ENCODE data around the gene LMX1B. TPM values are rescaled to one million over a fixed set of nuclear protein-coding genes. Genes with fewer than 3 reads are reported as not detected.
"Not testable (repeated sequence)": the region's sequence is repeated elsewhere in the genome, so short reads cannot be mapped to it uniquely, and the experiment has no call there.

The LMX1B gene
- total RNA-seq, 2 donors from 2014 or later = 0.14 TPM; not detected in 1

- DNase-seq (peak in 1 of 2 donors; percentile 5), ATAC-seq (no peak)
- intact Hi-C loops (cut with DNase I, micrococcal nuclease) = no loop called here
Measured at GRCh38 chr9:126698756-126699155, 85.0 kb downstream of the LMX1B start.

- DNase-seq (peak in 1 of 2 donors; percentile 22), ATAC-seq (no peak)
- intact Hi-C loops (cut with DNase I, micrococcal nuclease) = no loop called here
Measured at GRCh38 chr9:126699401-126699881, 85.7 kb downstream of the LMX1B start.

- intact Hi-C loops (cut with DNase I, micrococcal nuclease) = loop anchor here in 1 of 2 donors (5.0 kb wide), 1 partner anchor 82 kb away; no protein-coding TSS in a partner anchor
- DNase-seq (peak in 1 of 2 donors; percentile 9), ATAC-seq (no peak)
Measured at GRCh38 chr9:126700296-126700695, 86.6 kb downstream of the LMX1B start.

- intact Hi-C loops (cut with DNase I, micrococcal nuclease) = loop anchor here in 1 of 2 donors (5.0 kb wide), 1 partner anchor 81 kb away; no protein-coding TSS in a partner anchor
- DNase-seq = peak in 1 of 2 donors; percentile 20
- no peak for ATAC-seq
Measured at GRCh38 chr9:126700903-126701812, 87.4 kb downstream of the LMX1B start.

- no peak for ATAC-seq
- intact Hi-C loops (cut with DNase I, micrococcal nuclease) = loop anchor here in 1 of 2 donors (5.0 kb wide), 1 partner anchor 81 kb away; no protein-coding TSS in a partner anchor
- peak in 1 of 2 donors; percentile 12 for DNase-seq
Measured at GRCh38 chr9:126701813-126702140, 88.0 kb downstream of the LMX1B start.

GRCh38 chr9:126702151-126703001 lies 88.6 kb downstream of the LMX1B start:
- intact Hi-C loops (cut with DNase I, micrococcal nuclease) = loop anchor here in 1 of 2 donors (5.0 kb wide), 1 partner anchor 80 kb away; no protein-coding TSS in a partner anchor
- DNase-seq (peak in 1 of 2 donors; percentile 18), ATAC-seq (no peak)

GRCh38 chr9:126703002-126703865 lies 89.5 kb downstream of the LMX1B start:
- DNase-seq = no peak
- intact Hi-C loops (cut with DNase I, micrococcal nuclease) = loop anchor here in 1 of 2 donors (5.0 kb wide), 1 partner anchor 79 kb away; no protein-coding TSS in a partner anchor
- ATAC-seq = no peak

GRCh38 chr9:126703866-126704156 lies 90.1 kb downstream of the LMX1B start:
- intact Hi-C loops (cut with DNase I, micrococcal nuclease) = loop anchor here in 1 of 2 donors (5.0 kb wide), 1 partner anchor 78 kb away; no protein-coding TSS in a partner anchor
- no peak for ATAC-seq
- DNase-seq = no peak

GRCh38 chr9:126704157-126704891 lies 90.6 kb downstream of the LMX1B start:
- intact Hi-C loops (cut with DNase I, micrococcal nuclease) = loop anchor here in 1 of 2 donors (5.0 kb wide), 1 partner anchor 78 kb away; no protein-coding TSS in a partner anchor
- DNase-seq (peak in 1 of 2 donors; percentile 2), ATAC-seq (no peak)

- peak; percentile 46 to 81 for DNase-seq
- peak; percentile 76 for ATAC-seq
- intact Hi-C loops (cut with DNase I, micrococcal nuclease) = loop anchor here (5.0 kb wide), 1 partner anchor 77 kb away; no protein-coding TSS in a partner anchor
Measured at GRCh38 chr9:126704892-126705766, 91.4 kb downstream of the LMX1B start.

GRCh38 chr9:126705767-126706697 lies 92.3 kb downstream of the LMX1B start:
- peak; percentile 82 for ATAC-seq
- intact Hi-C loops (cut with DNase I, micrococcal nuclease) = loop anchor here in 1 of 2 donors (5.0 kb wide), 1 partner anchor 76 kb away; no protein-coding TSS in a partner anchor

GRCh38 chr9:126706698-126707053 lies 92.9 kb downstream of the LMX1B start:
- intact Hi-C loops (cut with DNase I, micrococcal nuclease) = loop anchor here in 1 of 2 donors (5.0 kb wide), 1 partner anchor 76 kb away; no protein-coding TSS in a partner anchor
- ATAC-seq (no peak), DNase-seq (no peak)

More at GRCh38 chr9:126705767-126706697, 92.3 kb downstream of the LMX1B start:
- peak in 1 of 2 donors; percentile 86 for DNase-seq

- intact Hi-C loops (cut with DNase I, micrococcal nuclease) = loop anchor here in 1 of 2 donors (5.0 kb wide), 1 partner anchor 75 kb away; no protein-coding TSS in a partner anchor
- DNase-seq = peak in 1 of 2 donors; percentile 1
- no peak for ATAC-seq
Measured at GRCh38 chr9:126707083-126707482, 93.4 kb downstream of the LMX1B start.

GRCh38 chr9:126707712-126708111 lies 94.0 kb downstream of the LMX1B start:
- intact Hi-C loops (cut with DNase I, micrococcal nuclease) = loop anchor here in 1 of 2 donors (5.0 kb wide), 1 partner anchor 75 kb away; no protein-coding TSS in a partner anchor

GRCh38 chr9:126708178-126708577 lies 94.5 kb downstream of the LMX1B start:
- DNase-seq (peak in 1 of 2 donors; percentile 1), ATAC-seq (no peak)
- intact Hi-C loops (cut with DNase I, micrococcal nuclease) = loop anchor here in 1 of 2 donors (5.0 kb wide), 1 partner anchor 74 kb away; no protein-coding TSS in a partner anchor

More at GRCh38 chr9:126707712-126708111, 94.0 kb downstream of the LMX1B start:
- ATAC-seq, DNase-seq: not testable (repeated sequence)

All from left colon (tissue), 2 donors.